SK-N-SH (cell line): ENCODE results near the gene CLDN18. TPM values are rescaled to one million over a fixed set of nuclear protein-coding genes. Genes with fewer than 3 reads are reported as not detected.

Experiments used
- CTCF ChIA-PET: fragments of 300-600, 350-600 bp; formaldehyde crosslinking; extraction: SDS; loops from one replicate; lab custom pipeline; 2021; lab: Yijun Ruan, JAX
- POLR2A ChIA-PET: fragments of 350-600 bp; sonication (Branson Sonifier 250); formaldehyde crosslinking; extraction: SDS; loops from one replicate; lab custom pipeline; 2020; ENCODE audit warnings: antibody characterized with exemption, inconsistent platforms; lab: Yijun Ruan, JAX
- DNase-seq: peaks from one replicate; pipeline ENCODE4 v3.0.0; 2012
- H2AFZ ChIP-seq: fragments of 200-600 bp; sonication (generic); 2 replicates; pipeline ENCODE4 v1.8.1; 2016; ENCODE audit warnings: antibody characterized with exemption, mild to moderate bottlenecking, low read depth
- H3F3A ChIP-seq: fragments of 200-600 bp; sonication (generic); replicated peaks from 2 replicates; pipeline ENCODE3; 2016; ENCODE audit warnings: antibody characterized with exemption, mild to moderate bottlenecking; ENCODE audit not compliant: insufficient read depth
- H3K27ac ChIP-seq, 2 experiments: fragments of 200-500 bp in 1 of 2; fragments of 200-600 bp in 1 of 2; sonication (Bioruptor generic) in 1 of 2; sonication (generic), shearing (Covaris generic) in 1 of 2; 2 replicates each; pipeline versions ENCODE4 v1.5.1 to v1.6.1; 2014 to 2016; ENCODE audit warnings: low read depth in 2 of 2, inconsistent platforms in 1 of 2, low read length in 1 of 2, mild to moderate bottlenecking in 1 of 2, mixed read lengths in 1 of 2
- H3K27me3 ChIP-seq: fragments of 200-600 bp; sonication (generic), shearing (Covaris generic); 2 replicates; pipeline ENCODE4 v1.6.1; 2016; ENCODE audit warnings: mixed run types; ENCODE audit not compliant: insufficient read depth
- H3K36me3 ChIP-seq, 2 experiments: fragments of 200-500 bp in 1 of 2; fragments of 200-600 bp in 1 of 2; sonication (Bioruptor generic) in 1 of 2; sonication (generic) in 1 of 2; replicated peaks in 1 of 2; 2 replicates each; pipeline versions ENCODE3 to v1.5.1; 2014 to 2016; ENCODE audit warnings: low read length in 1 of 2, mild to moderate bottlenecking in 1 of 2; ENCODE audit not compliant: insufficient read depth in 2 of 2, control insufficient read depth in 1 of 2
- H3K4me1 ChIP-seq, 2 experiments: fragments of 200-500 bp in 1 of 2; fragments of 200-600 bp in 1 of 2; sonication (Bioruptor generic) in 1 of 2; sonication (generic), shearing (Covaris generic) in 1 of 2; 2 replicates each; pipeline versions ENCODE4 v1.5.1 to v1.6.1; 2014 to 2016; ENCODE audit warnings: low read depth in 1 of 2, low read length in 1 of 2, mixed run types in 1 of 2; ENCODE audit not compliant: insufficient read depth in 2 of 2, control insufficient read depth in 1 of 2
- H3K4me2 ChIP-seq: fragments of 200-600 bp; sonication (generic), shearing (Covaris generic); 2 replicates; pipeline ENCODE4 v1.6.1; 2017; ENCODE audit warnings: mixed run types
- H3K4me3 ChIP-seq, 2 experiments: fragments of 200-500 bp in 1 of 2; fragments of 200-600 bp in 1 of 2; sonication (Bioruptor generic) in 1 of 2; sonication (generic), shearing (Covaris generic) in 1 of 2; 2 replicates each; pipeline versions ENCODE4 v1.5.1 to v1.8.1; 2014 to 2016; ENCODE audit warnings: low read depth in 2 of 2, inconsistent platforms in 1 of 2, low read length in 1 of 2, mild to moderate bottlenecking in 1 of 2, mixed read lengths in 1 of 2, moderate library complexity in 1 of 2
- H3K79me2 ChIP-seq: fragments of 200-600 bp; sonication (generic); 2 replicates; pipeline ENCODE4 v1.8.1; 2017; ENCODE audit warnings: mild to moderate bottlenecking; ENCODE audit not compliant: insufficient read depth
- H3K9ac ChIP-seq: fragments of 200-600 bp; sonication (generic); 2 replicates; pipeline ENCODE4 v1.6.1; 2017; ENCODE audit warnings: mixed run types
- H3K9me2 ChIP-seq: fragments of 200-600 bp; sonication (generic); 2 replicates; pipeline ENCODE4 v1.6.1; 2017; ENCODE audit warnings: mixed run types
- H3K9me3 ChIP-seq: fragments of 200-600 bp; sonication (generic); 2 replicates; pipeline ENCODE4 v1.6.1; 2017; ENCODE audit warnings: mixed run types, mild to moderate bottlenecking, moderate library complexity
- H4K20me1 ChIP-seq: fragments of 200-600 bp; sonication (generic); 2 replicates; pipeline ENCODE4 v1.6.1; 2017; ENCODE audit warnings: mild to moderate bottlenecking, mixed run types; ENCODE audit not compliant: insufficient read depth
- CHD2 ChIP-seq: fragments of 150-350 bp; IDR thresholded peaks from 2 replicates; pipeline ENCODE4 v1.6.1; 2018; ENCODE audit warnings: low read length; ENCODE audit not compliant: partially characterized antibody
- FOSL2 ChIP-seq: IDR thresholded peaks from 2 replicates; pipeline ENCODE4 v1.4.0; 2012; ENCODE audit warnings: low read depth, mild to moderate bottlenecking, moderate library complexity, borderline replicate concordance
- FOXM1 ChIP-seq: IDR thresholded peaks from 2 replicates; pipeline ENCODE4 v1.4.0; 2012; ENCODE audit warnings: low read depth, mild to moderate bottlenecking
- GABPA ChIP-seq: IDR thresholded peaks from 2 replicates; pipeline ENCODE4 v1.4.0; 2012; ENCODE audit warnings: low read depth, mild to moderate bottlenecking
- GATA2 ChIP-seq: sonication (generic); formaldehyde crosslinking; IDR thresholded peaks from 2 replicates; pipeline ENCODE4 v1.5.0; 2020; ENCODE audit warnings: mild to moderate bottlenecking, missing genetic modification reagents
- JUND ChIP-seq: IDR thresholded peaks from 2 replicates; pipeline ENCODE4 v1.4.0; 2012
- MEF2A ChIP-seq: IDR thresholded peaks from 2 replicates; pipeline ENCODE4 v1.4.0; 2012; ENCODE audit warnings: low read depth, borderline replicate concordance
- NRF1 ChIP-seq: IDR thresholded peaks from 2 replicates; pipeline ENCODE4 v1.6.1; 2012; ENCODE audit warnings: low read depth, mild to moderate bottlenecking, low read length
- RCOR1 ChIP-seq: fragments of 150-350 bp; IDR thresholded peaks from 2 replicates; pipeline ENCODE4 v1.6.1; 2017; ENCODE audit warnings: antibody characterized with exemption, low read length
- REST ChIP-seq: IDR thresholded peaks from 2 replicates; pipeline ENCODE4 v1.6.1; 2012; ENCODE audit warnings: mild to moderate bottlenecking, low read depth, low read length, moderate library complexity
- RXRA ChIP-seq: IDR thresholded peaks from 2 replicates; pipeline ENCODE4 v1.4.0; 2012; ENCODE audit warnings: low read depth, mild to moderate bottlenecking, borderline replicate concordance
- SIN3A ChIP-seq: IDR thresholded peaks from 2 replicates; pipeline ENCODE4 v1.6.1; 2012; ENCODE audit warnings: low read depth, mild to moderate bottlenecking, low read length, moderate library complexity, borderline replicate concordance
- SMC3 ChIP-seq: IDR thresholded peaks from 2 replicates; pipeline ENCODE4 v1.6.1; 2012; ENCODE audit warnings: low read depth, low read length, improper control_type of control experiment
- TAF1 ChIP-seq: IDR thresholded peaks from 2 replicates; pipeline ENCODE4 v1.6.1; 2012; ENCODE audit warnings: low read depth, mild to moderate bottlenecking, low read length, moderate library complexity, borderline replicate concordance
- TCF12 ChIP-seq: IDR thresholded peaks from 2 replicates; pipeline ENCODE4 v1.4.0; 2012
- TEAD4 ChIP-seq: IDR thresholded peaks from 2 replicates; pipeline ENCODE4 v1.4.0; 2012; ENCODE audit warnings: mild to moderate bottlenecking, borderline replicate concordance; ENCODE audit not compliant: insufficient read depth
- ZBTB33 ChIP-seq: IDR thresholded peaks from 2 replicates; pipeline ENCODE4 v1.4.0; 2012; ENCODE audit warnings: low read depth, borderline replicate concordance
- WGBS: methylation state at CpG from one replicate; pipeline ENCODE4 v1.1.6; 2017; ENCODE audit warnings: low lambda C conversion rate; 5-methylcytosine and 5-hydroxymethylcytosine counted together
- polyA plus RNA-seq, 3 experiments: library from polyadenylated mRNA; depleted of rRNA; stranded (reverse); fragments of >200 nt; gene quantifications; 2 replicates each; pipeline ENCODE4 v1.2.3, GENCODE V29; 2012

CLDN18 gene
- polyA plus RNA-seq, 1 of the 3 experiments (the other 2 are of a cell fraction) = not detected

DNA sequence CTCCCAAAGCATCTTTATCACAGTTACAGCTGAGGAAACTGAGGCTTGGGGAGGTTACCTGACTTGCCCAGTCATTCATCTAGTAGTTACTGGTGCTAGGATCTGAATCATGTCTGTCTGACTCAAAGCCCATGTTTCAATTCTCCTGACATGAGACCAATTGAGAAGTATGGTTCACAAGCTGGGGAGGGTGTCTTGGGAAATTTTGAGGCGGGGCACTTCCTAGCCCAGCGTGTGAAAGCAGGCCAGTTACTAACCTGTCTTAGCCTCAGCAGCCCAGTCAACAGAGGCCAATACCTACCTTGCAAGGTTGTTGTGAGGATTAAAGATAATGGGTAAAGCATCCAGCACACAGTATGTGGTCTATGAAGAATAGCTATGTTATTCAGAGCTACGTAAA is 37.0 kb downstream of the CLDN18 start:
- Histone ChIP-seq H3K4me1 (peaks cover 0 to 6% of the 10 kb centered on the region in 2 experiments; a peak in 1 of 4 replicates), H3K4me2 (no peak overlapping the region), H3K36me3 (peaks cover 0 to 17% of the 10 kb centered on the region in 2 experiments), H3K27ac (no peak overlapping the region), H3K9me2 (no peaks in the 10 kb centered on the region), H3K79me2 (no peaks in the 10 kb centered on the region), H2AFZ (no peak overlapping the region), H3K4me3 (no peak overlapping the region), H3F3A (peaks cover 12% of the 10 kb centered on the region), H3K9me3 (no peaks in the 10 kb centered on the region), H4K20me1 (no peaks in the 10 kb centered on the region), H3K9ac (no peak overlapping the region), H3K27me3 (no peaks in the 10 kb centered on the region)
- TF ChIP-seq SIN3A (no peak), JUND (no peak), RCOR1 (no peak), SMC3 (no peak), FOSL2 (no peak), GABPA (no peak), TCF12 (no peak), NRF1 (no peak), TAF1 (no peak), RXRA (no peak), CHD2 (no peak), FOXM1 (no peak), ZBTB33 (no peak), GATA2 (CRISPR knock-in tag) (no peak), TEAD4 (no peak), MEF2A (no peak), REST (no peak)
- WGBS = 79% methylated on average over 3 of the region's 3 CpGs
- CTCF ChIA-PET = interaction anchor here (0.8 to 1.3 kb wide), 4 partner anchors 13 to 50 kb away, joined by 3 to 5 read pairs (median 3); no protein-coding TSS in a partner anchor
- no peak for DNase-seq
- POLR2A ChIA-PET = no interaction called here
